SK-N-SH (cell line): ENCODE data around the gene PRPF40A. TPM values are rescaled to one million over a fixed set of nuclear protein-coding genes. Genes with fewer than 3 reads are reported as not detected.

ENCODE experiments used
- CTCF ChIA-PET: fragments of 300-600, 350-600 bp; formaldehyde crosslinking; extraction: SDS; loops from one replicate; lab custom pipeline; 2021; lab: Yijun Ruan, JAX
- POLR2A ChIA-PET: fragments of 350-600 bp; sonication (Branson Sonifier 250); formaldehyde crosslinking; extraction: SDS; loops from one replicate; lab custom pipeline; 2020; ENCODE audit warnings: antibody characterized with exemption, inconsistent platforms; lab: Yijun Ruan, JAX
- DNase-seq: peaks from one replicate; pipeline ENCODE4 v3.0.0; 2012
- H2AFZ ChIP-seq: fragments of 200-600 bp; sonication (generic); 2 replicates; pipeline ENCODE4 v1.8.1; 2016; ENCODE audit warnings: antibody characterized with exemption, mild to moderate bottlenecking, low read depth
- H3F3A ChIP-seq: fragments of 200-600 bp; sonication (generic); replicated peaks from 2 replicates; pipeline ENCODE3; 2016; ENCODE audit warnings: antibody characterized with exemption, mild to moderate bottlenecking; ENCODE audit not compliant: insufficient read depth
- H3K27ac ChIP-seq, 2 experiments: fragments of 200-500 bp in 1 of 2; fragments of 200-600 bp in 1 of 2; sonication (Bioruptor generic) in 1 of 2; sonication (generic), shearing (Covaris generic) in 1 of 2; 2 replicates each; pipeline versions ENCODE4 v1.5.1 to v1.6.1; 2014 to 2016; ENCODE audit warnings: low read depth in 2 of 2, inconsistent platforms in 1 of 2, low read length in 1 of 2, mild to moderate bottlenecking in 1 of 2, mixed read lengths in 1 of 2
- H3K27me3 ChIP-seq: fragments of 200-600 bp; sonication (generic), shearing (Covaris generic); 2 replicates; pipeline ENCODE4 v1.6.1; 2016; ENCODE audit warnings: mixed run types; ENCODE audit not compliant: insufficient read depth
- H3K36me3 ChIP-seq, 2 experiments: fragments of 200-500 bp in 1 of 2; fragments of 200-600 bp in 1 of 2; sonication (Bioruptor generic) in 1 of 2; sonication (generic) in 1 of 2; replicated peaks in 1 of 2; 2 replicates each; pipeline versions ENCODE3 to v1.5.1; 2014 to 2016; ENCODE audit warnings: low read length in 1 of 2, mild to moderate bottlenecking in 1 of 2; ENCODE audit not compliant: insufficient read depth in 2 of 2, control insufficient read depth in 1 of 2
- H3K4me1 ChIP-seq, 2 experiments: fragments of 200-500 bp in 1 of 2; fragments of 200-600 bp in 1 of 2; sonication (Bioruptor generic) in 1 of 2; sonication (generic), shearing (Covaris generic) in 1 of 2; 2 replicates each; pipeline versions ENCODE4 v1.5.1 to v1.6.1; 2014 to 2016; ENCODE audit warnings: low read depth in 1 of 2, low read length in 1 of 2, mixed run types in 1 of 2; ENCODE audit not compliant: insufficient read depth in 2 of 2, control insufficient read depth in 1 of 2
- H3K4me2 ChIP-seq: fragments of 200-600 bp; sonication (generic), shearing (Covaris generic); 2 replicates; pipeline ENCODE4 v1.6.1; 2017; ENCODE audit warnings: mixed run types
- H3K4me3 ChIP-seq, 2 experiments: fragments of 200-500 bp in 1 of 2; fragments of 200-600 bp in 1 of 2; sonication (Bioruptor generic) in 1 of 2; sonication (generic), shearing (Covaris generic) in 1 of 2; 2 replicates each; pipeline versions ENCODE4 v1.5.1 to v1.8.1; 2014 to 2016; ENCODE audit warnings: low read depth in 2 of 2, inconsistent platforms in 1 of 2, low read length in 1 of 2, mild to moderate bottlenecking in 1 of 2, mixed read lengths in 1 of 2, moderate library complexity in 1 of 2
- H3K79me2 ChIP-seq: fragments of 200-600 bp; sonication (generic); 2 replicates; pipeline ENCODE4 v1.8.1; 2017; ENCODE audit warnings: mild to moderate bottlenecking; ENCODE audit not compliant: insufficient read depth
- H3K9ac ChIP-seq: fragments of 200-600 bp; sonication (generic); 2 replicates; pipeline ENCODE4 v1.6.1; 2017; ENCODE audit warnings: mixed run types
- H3K9me2 ChIP-seq: fragments of 200-600 bp; sonication (generic); 2 replicates; pipeline ENCODE4 v1.6.1; 2017; ENCODE audit warnings: mixed run types
- H3K9me3 ChIP-seq: fragments of 200-600 bp; sonication (generic); 2 replicates; pipeline ENCODE4 v1.6.1; 2017; ENCODE audit warnings: mixed run types, mild to moderate bottlenecking, moderate library complexity
- H4K20me1 ChIP-seq: fragments of 200-600 bp; sonication (generic); 2 replicates; pipeline ENCODE4 v1.6.1; 2017; ENCODE audit warnings: mild to moderate bottlenecking, mixed run types; ENCODE audit not compliant: insufficient read depth
- CTCF ChIP-seq: fragments of 200-600 bp; sonication (generic); IDR thresholded peaks from 2 replicates; pipeline ENCODE4 v1.6.1; 2017; ENCODE audit warnings: antibody characterized with exemption, mild to moderate bottlenecking, moderate library complexity
- ELF1 ChIP-seq: IDR thresholded peaks from 2 replicates; pipeline ENCODE4 v1.4.0; 2012
- FOSL2 ChIP-seq: IDR thresholded peaks from 2 replicates; pipeline ENCODE4 v1.4.0; 2012; ENCODE audit warnings: low read depth, mild to moderate bottlenecking, moderate library complexity, borderline replicate concordance
- FOXJ3 ChIP-seq: sonication (generic); formaldehyde crosslinking; IDR thresholded peaks from 2 replicates; pipeline ENCODE4 v1.5.1; 2020; ENCODE audit warnings: mild to moderate bottlenecking, missing genetic modification reagents
- GABPA ChIP-seq: IDR thresholded peaks from 2 replicates; pipeline ENCODE4 v1.4.0; 2012; ENCODE audit warnings: low read depth, mild to moderate bottlenecking
- GATA2 ChIP-seq: sonication (generic); formaldehyde crosslinking; IDR thresholded peaks from 2 replicates; pipeline ENCODE4 v1.5.0; 2020; ENCODE audit warnings: mild to moderate bottlenecking, missing genetic modification reagents
- JUND ChIP-seq: IDR thresholded peaks from 2 replicates; pipeline ENCODE4 v1.4.0; 2012
- MXI1 ChIP-seq: IDR thresholded peaks from 2 replicates; pipeline ENCODE4 v1.6.1; 2012; ENCODE audit warnings: mild to moderate bottlenecking, low read depth, low read length, improper control_type of control experiment
- PBX3 ChIP-seq: IDR thresholded peaks from 2 replicates; pipeline ENCODE4; 2012
- POLR2AphosphoS5 ChIP-seq: IDR thresholded peaks from 2 replicates; pipeline ENCODE4 v1.6.1; 2012; ENCODE audit warnings: low read depth, low read length
- RAD21 ChIP-seq: IDR thresholded peaks from 2 replicates; pipeline ENCODE4 v1.6.1; 2012; ENCODE audit warnings: mild to moderate bottlenecking, low read length
- REST ChIP-seq: IDR thresholded peaks from 2 replicates; pipeline ENCODE4 v1.6.1; 2012; ENCODE audit warnings: mild to moderate bottlenecking, low read depth, low read length, moderate library complexity
- RFX5 ChIP-seq: IDR thresholded peaks from 2 replicates; pipeline ENCODE4 v1.6.1; 2012; ENCODE audit warnings: mild to moderate bottlenecking, improper control_type of control experiment, low read length
- SIN3A ChIP-seq: IDR thresholded peaks from 2 replicates; pipeline ENCODE4 v1.6.1; 2012; ENCODE audit warnings: low read depth, mild to moderate bottlenecking, low read length, moderate library complexity, borderline replicate concordance
- TCF12 ChIP-seq: IDR thresholded peaks from 2 replicates; pipeline ENCODE4 v1.4.0; 2012
- USF1 ChIP-seq: IDR thresholded peaks from 2 replicates; pipeline ENCODE4 v1.4.0; 2012; ENCODE audit warnings: low read depth, borderline replicate concordance
- USF2 ChIP-seq: fragments of 150-350 bp; IDR thresholded peaks from 2 replicates; pipeline ENCODE4 v1.6.1; 2017; ENCODE audit warnings: antibody characterized with exemption, low read length, low read depth, borderline replicate concordance
- ZBTB33 ChIP-seq: IDR thresholded peaks from 2 replicates; pipeline ENCODE4 v1.4.0; 2012; ENCODE audit warnings: low read depth, borderline replicate concordance
- WGBS: methylation state at CpG from one replicate; pipeline ENCODE4 v1.1.6; 2017; ENCODE audit warnings: low lambda C conversion rate; 5-methylcytosine and 5-hydroxymethylcytosine counted together
- polyA plus RNA-seq, 3 experiments: library from polyadenylated mRNA; depleted of rRNA; stranded (reverse); fragments of >200 nt; gene quantifications; 2 replicates each; pipeline ENCODE4 v1.2.3, GENCODE V29; 2012

Gene PRPF40A
- polyA plus RNA-seq, 1 of the 3 experiments (the other 2 are of a cell fraction) = 55.8 TPM

GRCh38 chr2:152624805-152625204 lies 92.5 kb downstream of the PRPF40A start:
- no peaks in the 10 kb centered on the region for H3K9me2 ChIP-seq
- H3K27me3 ChIP-seq = no peaks in the 10 kb centered on the region
- no peak for DNase-seq
- H3K4me2 ChIP-seq = no peak overlapping the region
- TF ChIP-seq TCF12 (no peak), GABPA (no peak), ELF1 (no peak), CTCF (no peak), JUND (no peak), FOSL2 (no peak), PBX3 (no peak), FOXJ3 (CRISPR knock-in tag) (no peak), POLR2AphosphoS5 (no peak), USF1 (no peak), RAD21 (no peak), USF2 (no peak), ZBTB33 (no peak), SIN3A (no peak), MXI1 (no peak), RFX5 (no peak), REST (no peak), GATA2 (CRISPR knock-in tag) (no peak)
- POLR2A ChIA-PET = no interaction called here
- H3K9ac ChIP-seq = no peak overlapping the region
- no peak overlapping the region for H3K4me3 ChIP-seq
- H3F3A ChIP-seq = no peaks in the 10 kb centered on the region
- no peaks in the 10 kb centered on the region for H4K20me1 ChIP-seq
- no peaks in the 10 kb centered on the region for H3K9me3 ChIP-seq
- no peak overlapping the region for H3K27ac ChIP-seq
- CTCF ChIA-PET = interaction anchor here (2.5 to 4.0 kb wide), 3 partner anchors 9 to 436 kb away, joined by 15 to 24 read pairs (median 20); no protein-coding TSS in a partner anchor
- H3K36me3 ChIP-seq = peaks cover 12 to 46% of the 10 kb centered on the region in 2 experiments
- peaks cover 5% of the 10 kb centered on the region in 2 experiments; a peak in 3 of 4 replicates for H3K4me1 ChIP-seq
- 95% methylated on average over 2 of the region's 3 CpGs for WGBS
- H3K79me2 ChIP-seq = no peaks in the 10 kb centered on the region
- no peak overlapping the region for H2AFZ ChIP-seq
